KMS-11 (cell line): ENCODE results near the gene OS9.
"Not testable (repeated sequence)": the region's sequence is repeated elsewhere in the genome, so short reads cannot be mapped to it uniquely, and the experiment has no call there.

Experiments
- H2AFZ ChIP-seq: fragments of 200-600 bp; sonication (generic); 2 replicates; pipeline ENCODE4 v1.6.1; 2016; ENCODE audit warnings: antibody characterized with exemption, mixed run types, low read depth
- H3K27ac ChIP-seq: fragments of 200-600 bp; sonication (generic); 2 replicates; pipeline ENCODE4 v1.6.1; 2016; ENCODE audit warnings: mild to moderate bottlenecking, mixed run types
- H3K27me3 ChIP-seq: fragments of 200-600 bp; sonication (generic); 2 replicates; pipeline ENCODE4 v1.6.1; 2017; ENCODE audit warnings: mild to moderate bottlenecking, low read depth, mixed run types, moderate library complexity; ENCODE audit not compliant: insufficient read depth
- H3K36me3 ChIP-seq: fragments of 200-600 bp; sonication (generic); 2 replicates; pipeline ENCODE4 v1.6.1; 2017; ENCODE audit warnings: mild to moderate bottlenecking, mixed run types; ENCODE audit not compliant: insufficient read depth
- H3K4me1 ChIP-seq: fragments of 200-600 bp; sonication (generic); 2 replicates; pipeline ENCODE4 v1.6.1; 2016; ENCODE audit warnings: mild to moderate bottlenecking, low read depth, mixed run types; ENCODE audit not compliant: poor library complexity, severe bottlenecking
- H3K4me2 ChIP-seq: fragments of 200-600 bp; sonication (generic); 2 replicates; pipeline ENCODE4 v1.7.0; 2016; ENCODE audit warnings: mild to moderate bottlenecking, mixed run types
- H3K4me3 ChIP-seq: fragments of 200-600 bp; sonication (generic); IDR thresholded peaks from 2 replicates; pipeline ENCODE4 v1.6.1; 2017; ENCODE audit warnings: low read depth, low read length, mixed read lengths; ENCODE audit not compliant: insufficient read depth
- H3K79me2 ChIP-seq: fragments of 200-600 bp; sonication (generic); 2 replicates; pipeline ENCODE4 v1.6.1; 2016; ENCODE audit warnings: low read depth, mixed run types; ENCODE audit not compliant: insufficient read depth
- H3K9ac ChIP-seq: fragments of 200-600 bp; sonication (generic); 2 replicates; pipeline ENCODE4 v1.6.1; 2016; ENCODE audit warnings: mild to moderate bottlenecking, mixed run types
- H4K20me1 ChIP-seq: fragments of 200-600 bp; sonication (generic); 2 replicates; pipeline ENCODE4 v1.6.1; 2016; ENCODE audit warnings: mild to moderate bottlenecking, mixed run types; ENCODE audit not compliant: insufficient read depth
- CTCF ChIP-seq: fragments of 200-600 bp; sonication (generic); conservative IDR thresholded peaks from 2 replicates; pipeline ENCODE4 v1.6.1; 2017; ENCODE audit warnings: low read depth, mild to moderate bottlenecking, antibody characterized with exemption, low read length, moderate library complexity, mixed read lengths

OS9 gene

GRCh38 chr12:57672801-57673200 lies 21.1 kb upstream of the OS9 start:
- Histone ChIP-seq H3K9ac (no peak overlapping the region), H3K27me3 (no peaks in the 10 kb centered on the region), H3K4me3 (no peak overlapping the region), H3K27ac (no peak overlapping the region), H3K79me2 (no peaks in the 10 kb centered on the region), H3K36me3 (no peaks in the 10 kb centered on the region), H3K4me1 (no peaks in the 10 kb centered on the region), H3K4me2 (no peak overlapping the region), H2AFZ (no peak overlapping the region), H4K20me1 (no peaks in the 10 kb centered on the region)
- no peak for TF ChIP-seq CTCF

- H3K4me1 ChIP-seq = no peaks in the 10 kb centered on the region
- H3K79me2 ChIP-seq = no peaks in the 10 kb centered on the region
- H3K4me3 ChIP-seq = no peak overlapping the region
- H3K27ac ChIP-seq = no peak overlapping the region
- TF ChIP-seq CTCF = no peak
- H3K36me3 ChIP-seq = no peaks in the 10 kb centered on the region
- no peak overlapping the region for H2AFZ ChIP-seq
- H3K4me2 ChIP-seq = no peak overlapping the region
- no peak overlapping the region for H3K9ac ChIP-seq
- no peaks in the 10 kb centered on the region for H4K20me1 ChIP-seq
- no peaks in the 10 kb centered on the region for H3K27me3 ChIP-seq
Measured at GRCh38 chr12:57674691-57675090, 19.2 kb upstream of the OS9 start.

- not testable (repeated sequence) for H3K9ac ChIP-seq, H3K4me3 ChIP-seq, H3K4me1 ChIP-seq, H3K36me3 ChIP-seq, H3K4me2 ChIP-seq, H3K79me2 ChIP-seq, H3K27ac ChIP-seq, H2AFZ ChIP-seq, H4K20me1 ChIP-seq, H3K27me3 ChIP-seq
Measured at GRCh38 chr12:57677947-57678346, 16.0 kb upstream of the OS9 start.

- no peak overlapping the region for H2AFZ ChIP-seq
Measured at GRCh38 chr12:57679697-57680096, 14.2 kb upstream of the OS9 start.

GRCh38 chr12:57687862-57688261 lies 6.1 kb upstream of the OS9 start:
- Histone ChIP-seq H2AFZ (no peak overlapping the region), H3K27me3 (no peaks in the 10 kb centered on the region), H3K4me1 (no peaks in the 10 kb centered on the region), H3K27ac (no peak overlapping the region), H4K20me1 (no peaks in the 10 kb centered on the region), H3K4me3 (no peak overlapping the region), H3K9ac (no peak overlapping the region), H3K36me3 (no peaks in the 10 kb centered on the region), H3K4me2 (no peak overlapping the region), H3K79me2 (no peaks in the 10 kb centered on the region)
- TF ChIP-seq CTCF = no peak

More at GRCh38 chr12:57679697-57680096, 14.2 kb upstream of the OS9 start:
- Histone ChIP-seq H3K36me3 (no peaks in the 10 kb centered on the region), H3K4me2 (no peak overlapping the region), H4K20me1 (no peaks in the 10 kb centered on the region), H3K9ac (no peak overlapping the region), H3K4me3 (no peak overlapping the region), H3K27me3 (no peaks in the 10 kb centered on the region), H3K27ac (no peak overlapping the region), H3K4me1 (no peaks in the 10 kb centered on the region), H3K79me2 (no peaks in the 10 kb centered on the region)
- TF ChIP-seq CTCF = no peak
